ENCODE data around the gene GPR157.
"Not testable (repeated sequence)": the region's sequence is repeated elsewhere in the genome, so short reads cannot be mapped to it uniquely, and the experiment has no call there.

GPR157 gene

DNA sequence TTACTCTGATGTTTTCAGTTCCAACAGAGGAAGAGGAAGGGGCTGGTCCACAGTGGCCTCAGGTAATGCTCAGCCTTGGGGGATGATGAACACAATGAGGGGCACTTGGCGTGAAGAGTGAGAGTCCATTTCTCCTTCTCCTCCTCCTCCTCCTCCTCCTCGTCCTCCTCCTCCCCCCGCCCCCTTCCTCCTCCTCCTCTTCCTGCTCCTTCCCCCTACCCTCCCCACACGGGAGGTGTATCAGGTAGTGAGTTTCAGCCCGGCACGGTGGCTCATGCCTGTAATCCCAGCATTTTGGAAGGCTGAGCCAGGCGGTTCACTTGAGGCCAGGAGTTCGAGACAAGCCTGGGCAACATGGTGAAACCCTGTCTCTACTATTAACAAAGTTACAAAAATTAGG, 17.3 kb upstream of the GPR157 start:
- Histone ChIP-seq H3K4me3 (ENCODE audit: low read depth in 1 of 2, low read length in 2 of 2) (no peak overlapping the region), H3K9me3 (ENCODE audit: control insufficient read depth in 1 of 2, low read length in 2 of 2) (no peaks in the 10 kb centered on the region), H3K27me3 (ENCODE audit: control insufficient read depth in 1 of 2, insufficient read depth in 2 of 2, low read length in 2 of 2) (no peaks in the 10 kb centered on the region)

DNA sequence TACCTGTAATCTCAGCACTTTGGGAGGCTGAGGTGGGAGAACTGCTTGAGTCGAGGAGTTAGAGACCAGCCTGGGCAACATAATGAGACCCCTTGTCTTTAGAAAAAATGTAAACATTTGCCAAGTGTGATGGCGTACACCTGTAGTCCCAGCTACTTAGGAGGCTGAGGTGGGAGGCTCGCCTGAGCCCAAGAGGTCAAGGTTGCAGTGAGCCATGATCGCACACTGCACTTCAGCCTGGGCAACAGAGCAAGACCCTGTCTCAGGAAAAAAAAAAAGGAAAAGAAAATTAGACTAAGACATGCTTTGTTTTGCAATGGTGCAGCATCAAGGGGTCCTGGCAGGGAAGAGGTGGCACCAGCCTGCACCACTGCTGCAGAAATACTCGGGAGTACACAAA, 16.8 kb upstream of the GPR157 start:
- H3K4me1 ChIP-seq (ENCODE audit: control insufficient read depth in 1 of 2, insufficient read depth in 2 of 2, low read length in 2 of 2) = peaks cover 0 to 3% of the 10 kb centered on the region in 2 donors
- no peak overlapping the region for H3K9ac ChIP-seq (ENCODE audit: low read depth in 1 of 2, low read length in 2 of 2)
- H3K27ac ChIP-seq (ENCODE audit: low read depth, low read length) = no peak overlapping the region
- no peaks in the 10 kb centered on the region for H3K27me3 ChIP-seq (ENCODE audit: control insufficient read depth in 1 of 2, insufficient read depth in 2 of 2, low read length in 2 of 2)
- no peaks in the 10 kb centered on the region for H3K36me3 ChIP-seq (ENCODE audit: control insufficient read depth in 1 of 2, insufficient read depth in 2 of 2, low read length in 2 of 2)
- H3K9me3 ChIP-seq (ENCODE audit: control insufficient read depth in 1 of 2, low read length in 2 of 2) = no peaks in the 10 kb centered on the region
- no peak overlapping the region for H3K4me3 ChIP-seq (ENCODE audit: low read depth in 1 of 2, low read length in 2 of 2)

More for the DNA sequence above, 17.3 kb upstream of the GPR157 start:
- Histone ChIP-seq H3K27ac (ENCODE audit: low read depth, low read length) (no peak overlapping the region), H3K4me1 (ENCODE audit: control insufficient read depth in 1 of 2, insufficient read depth in 2 of 2, low read length in 2 of 2) (peaks cover 0 to 3% of the 10 kb centered on the region in 2 donors), H3K36me3 (ENCODE audit: control insufficient read depth in 1 of 2, insufficient read depth in 2 of 2, low read length in 2 of 2) (no peaks in the 10 kb centered on the region), H3K9ac (ENCODE audit: low read depth in 1 of 2, low read length in 2 of 2) (no peak overlapping the region)

DNA sequence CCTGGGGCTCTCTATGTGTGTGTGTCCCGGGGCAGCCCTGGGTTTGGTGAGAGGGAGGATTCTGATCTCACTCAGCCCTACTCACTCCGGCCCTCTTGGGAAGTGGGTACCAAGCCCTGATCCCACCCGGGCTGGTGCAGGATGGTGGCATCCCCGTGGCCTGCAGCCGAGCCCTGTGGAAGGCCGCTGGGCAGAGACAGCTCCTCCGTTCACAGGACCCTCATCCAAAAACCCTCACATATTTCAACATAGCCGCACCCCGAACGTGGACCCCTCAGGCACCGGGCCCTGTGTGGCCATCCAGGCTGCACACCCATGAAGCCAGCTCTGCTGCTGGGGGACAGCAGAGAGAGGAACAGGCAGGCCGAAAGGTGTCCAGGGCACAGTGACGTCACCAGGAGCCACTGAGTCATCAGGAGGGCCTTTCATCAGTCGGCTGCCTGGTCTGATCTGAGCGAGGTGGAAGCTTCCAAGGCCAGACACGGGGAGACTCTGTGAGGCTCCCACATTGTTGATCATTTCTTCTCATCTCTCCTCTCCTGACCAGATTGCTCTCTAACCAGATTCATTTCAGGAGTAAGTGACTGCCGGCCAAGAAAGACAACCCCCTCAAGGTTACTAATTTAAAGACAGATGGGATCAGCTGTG, 16.2 kb upstream of the GPR157 start:
- Histone ChIP-seq H3K27me3 (ENCODE audit: control insufficient read depth in 1 of 2, insufficient read depth in 2 of 2, low read length in 2 of 2) (no peaks in the 10 kb centered on the region), H3K4me1 (ENCODE audit: control insufficient read depth in 1 of 2, insufficient read depth in 2 of 2, low read length in 2 of 2) (peaks cover 0 to 3% of the 10 kb centered on the region in 2 donors), H3K36me3 (ENCODE audit: control insufficient read depth in 1 of 2, insufficient read depth in 2 of 2, low read length in 2 of 2) (no peaks in the 10 kb centered on the region), H3K9ac (ENCODE audit: low read depth in 1 of 2, low read length in 2 of 2) (no peak overlapping the region), H3K4me3 (ENCODE audit: low read depth in 1 of 2, low read length in 2 of 2) (no peak overlapping the region), H3K27ac (ENCODE audit: low read depth, low read length) (no peak overlapping the region), H3K9me3 (ENCODE audit: control insufficient read depth in 1 of 2, low read length in 2 of 2) (no peaks in the 10 kb centered on the region)

GRCh38 chr1:9144494-9144893, 15.6 kb upstream of the GPR157 start:
- not testable (repeated sequence) for H3K4me3 ChIP-seq (ENCODE audit: low read depth in 1 of 2, low read length in 2 of 2); H3K27ac ChIP-seq (ENCODE audit: low read depth, low read length); H3K4me1 ChIP-seq (ENCODE audit: control insufficient read depth in 1 of 2, insufficient read depth in 2 of 2, low read length in 2 of 2); H3K9me3 ChIP-seq (ENCODE audit: control insufficient read depth in 1 of 2, low read length in 2 of 2); H3K27me3 ChIP-seq (ENCODE audit: control insufficient read depth in 1 of 2, insufficient read depth in 2 of 2, low read length in 2 of 2); H3K36me3 ChIP-seq (ENCODE audit: control insufficient read depth in 1 of 2, insufficient read depth in 2 of 2, low read length in 2 of 2); H3K9ac ChIP-seq (ENCODE audit: low read depth in 1 of 2, low read length in 2 of 2)

- Histone ChIP-seq H3K27me3 (ENCODE audit: control insufficient read depth in 1 of 2, insufficient read depth in 2 of 2, low read length in 2 of 2) (no peaks in the 10 kb centered on the region), H3K36me3 (ENCODE audit: control insufficient read depth in 1 of 2, insufficient read depth in 2 of 2, low read length in 2 of 2) (no peaks in the 10 kb centered on the region), H3K9me3 (ENCODE audit: control insufficient read depth in 1 of 2, low read length in 2 of 2) (no peaks in the 10 kb centered on the region), H3K4me3 (ENCODE audit: low read depth in 1 of 2, low read length in 2 of 2) (no peak overlapping the region), H3K4me1 (ENCODE audit: control insufficient read depth in 1 of 2, insufficient read depth in 2 of 2, low read length in 2 of 2) (no peaks in the 10 kb centered on the region), H3K9ac (ENCODE audit: low read depth in 1 of 2, low read length in 2 of 2) (no peak overlapping the region), H3K27ac (ENCODE audit: low read depth, low read length) (no peak overlapping the region)
These were observed 14.3 kb upstream of the GPR157 start for GRCh38 chr1:9143250-9143649.

DNA sequence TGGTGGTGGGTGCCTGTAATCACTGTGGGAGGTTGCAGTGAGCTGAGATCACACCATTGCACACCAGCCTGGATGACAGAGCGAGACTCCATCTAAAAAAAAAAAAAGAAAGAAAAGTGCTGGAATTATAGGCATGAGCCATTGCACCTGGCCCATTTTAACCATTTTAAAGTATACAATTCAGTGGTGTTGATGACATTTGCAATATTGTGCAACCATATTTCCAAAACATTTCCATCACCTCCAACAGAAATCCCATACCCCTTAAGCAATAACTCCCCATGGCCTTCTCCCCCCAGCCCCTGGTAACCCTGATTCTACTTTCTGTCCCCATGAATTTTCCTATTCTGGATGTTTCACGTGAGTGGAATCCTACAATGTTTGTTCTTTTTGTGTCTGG, 11.0 kb upstream of the GPR157 start:
- Histone ChIP-seq H3K27me3 (ENCODE audit: control insufficient read depth in 1 of 2, insufficient read depth in 2 of 2, low read length in 2 of 2) (no peaks in the 10 kb centered on the region), H3K27ac (ENCODE audit: low read depth, low read length) (no peak overlapping the region), H3K4me1 (ENCODE audit: control insufficient read depth in 1 of 2, insufficient read depth in 2 of 2, low read length in 2 of 2) (no peaks in the 10 kb centered on the region), H3K36me3 (ENCODE audit: control insufficient read depth in 1 of 2, insufficient read depth in 2 of 2, low read length in 2 of 2) (no peaks in the 10 kb centered on the region), H3K9ac (ENCODE audit: low read depth in 1 of 2, low read length in 2 of 2) (no peak overlapping the region), H3K4me3 (ENCODE audit: low read depth in 1 of 2, low read length in 2 of 2) (no peak overlapping the region), H3K9me3 (ENCODE audit: control insufficient read depth in 1 of 2, low read length in 2 of 2) (no peaks in the 10 kb centered on the region)

GRCh38 chr1:9136932-9137331, 8.0 kb upstream of the GPR157 start:
- H3K27me3 ChIP-seq (ENCODE audit: control insufficient read depth in 1 of 2, insufficient read depth in 2 of 2, low read length in 2 of 2) = no peaks in the 10 kb centered on the region
- no peak overlapping the region for H3K9ac ChIP-seq (ENCODE audit: low read depth in 1 of 2, low read length in 2 of 2)
- no peaks in the 10 kb centered on the region for H3K9me3 ChIP-seq (ENCODE audit: control insufficient read depth in 1 of 2, low read length in 2 of 2)
- no peaks in the 10 kb centered on the region for H3K4me1 ChIP-seq (ENCODE audit: control insufficient read depth in 1 of 2, insufficient read depth in 2 of 2, low read length in 2 of 2)
- H3K4me3 ChIP-seq (ENCODE audit: low read depth in 1 of 2, low read length in 2 of 2) = no peak overlapping the region
- no peaks in the 10 kb centered on the region for H3K36me3 ChIP-seq (ENCODE audit: control insufficient read depth in 1 of 2, insufficient read depth in 2 of 2, low read length in 2 of 2)
- no peak overlapping the region for H3K27ac ChIP-seq (ENCODE audit: low read depth, low read length)

GRCh38 chr1:9135073-9135836, 6.4 kb upstream of the GPR157 start:
- no peak overlapping the region for H3K9ac ChIP-seq (ENCODE audit: low read depth in 1 of 2, low read length in 2 of 2)
- H3K27me3 ChIP-seq (ENCODE audit: control insufficient read depth in 1 of 2, insufficient read depth in 2 of 2, low read length in 2 of 2) = no peaks in the 10 kb centered on the region
- H3K9me3 ChIP-seq (ENCODE audit: control insufficient read depth in 1 of 2, low read length in 2 of 2) = no peaks in the 10 kb centered on the region
- no peaks in the 10 kb centered on the region for H3K4me1 ChIP-seq (ENCODE audit: control insufficient read depth in 1 of 2, insufficient read depth in 2 of 2, low read length in 2 of 2)
- H3K36me3 ChIP-seq (ENCODE audit: control insufficient read depth in 1 of 2, insufficient read depth in 2 of 2, low read length in 2 of 2) = no peaks in the 10 kb centered on the region
- H3K27ac ChIP-seq (ENCODE audit: low read depth, low read length) = no peak overlapping the region
- H3K4me3 ChIP-seq (ENCODE audit: low read depth in 1 of 2, low read length in 2 of 2) = no peak overlapping the region

GRCh38 chr1:9133870-9134585, 5.1 kb upstream of the GPR157 start:
- H3K9me3 ChIP-seq (ENCODE audit: control insufficient read depth in 1 of 2, low read length in 2 of 2) = no peaks in the 10 kb centered on the region
- H3K27me3 ChIP-seq (ENCODE audit: control insufficient read depth in 1 of 2, insufficient read depth in 2 of 2, low read length in 2 of 2) = no peaks in the 10 kb centered on the region
- no peak overlapping the region for H3K9ac ChIP-seq (ENCODE audit: low read depth in 1 of 2, low read length in 2 of 2)
- no peaks in the 10 kb centered on the region for H3K4me1 ChIP-seq (ENCODE audit: control insufficient read depth in 1 of 2, insufficient read depth in 2 of 2, low read length in 2 of 2)
- no peak overlapping the region for H3K27ac ChIP-seq (ENCODE audit: low read depth, low read length)
- H3K36me3 ChIP-seq (ENCODE audit: control insufficient read depth in 1 of 2, insufficient read depth in 2 of 2, low read length in 2 of 2) = no peaks in the 10 kb centered on the region
- no peak overlapping the region for H3K4me3 ChIP-seq (ENCODE audit: low read depth in 1 of 2, low read length in 2 of 2)
